A549 (cell line): Measurements from ENCODE around the gene ARSH. TPM values are rescaled to one million over a fixed set of nuclear protein-coding genes. Genes with fewer than 3 reads are reported as not detected.
"Not testable (repeated sequence)": the region's sequence is repeated elsewhere in the genome, so short reads cannot be mapped to it uniquely, and the experiment has no call there.

Experiments used
- ATAC-seq, 2 experiments: fragments of 200-7000 bp in 1 of 2; fragments of >200 bp in 1 of 2; cut with Nextera tagmentation in 1 of 2; cut with Tn5 transposase in 1 of 2; 3 replicates each; pipeline versions ENCODE4 v1.8.0 to v1.9.1; 2018 to 2020; ENCODE audit warnings: mild to moderate bottlenecking in 1 of 2, moderate library complexity in 1 of 2
- CTCF ChIA-PET: fragments of 300-600 bp; sonication (Branson Sonifier 250); formaldehyde crosslinking; extraction: SDS; loops from one replicate; lab custom pipeline; 2021; ENCODE audit warnings: antibody characterized with exemption, inconsistent platforms; lab: Yijun Ruan, JAX
- POLR2A ChIA-PET: fragments of 350-600 bp; formaldehyde crosslinking; extraction: SDS; loops from one replicate; lab custom pipeline; 2021; ENCODE audit warnings: antibody characterized with exemption, inconsistent platforms; lab: Yijun Ruan, JAX
- DNase-seq, 2 experiments: peaks; one replicate each; pipeline versions ENCODE4 v3.0.0 to v3.0.0-alpha.2; 2011 to 2016; ENCODE audit warnings: low read depth in 1 of 2, low spot score in 1 of 2
- FAIRE-seq: peaks from 2 replicates; lab custom pipeline; 2011; peaks lifted over from hg19 to GRCh38; lab: Jason Lieb, UNC
- H3K27ac ChIP-seq, 2 experiments: fragments of >200 bp; sonication (Bioruptor Twin); formaldehyde crosslinking; 3 replicates each; pipeline ENCODE4 v1.5.1; 2016 to 2017
- H3K4me1 ChIP-seq: fragments of >200 bp; sonication (Bioruptor Twin); formaldehyde crosslinking; 3 replicates; pipeline ENCODE4 v1.6.1; 2016
- H3K4me2 ChIP-seq: fragments of >200 bp; sonication (Bioruptor Twin); formaldehyde crosslinking; 3 replicates; pipeline ENCODE4 v1.6.1; 2016
- H3K4me3 ChIP-seq: fragments of >200 bp; sonication (Bioruptor Twin); formaldehyde crosslinking; 3 replicates; pipeline ENCODE4 v1.5.1; 2016
- H3K9me3 ChIP-seq: fragments of >200 bp; sonication (Bioruptor Twin); formaldehyde crosslinking; 3 replicates; pipeline ENCODE4 v1.6.1; 2016
- ESRRA ChIP-seq: fragments of 150-350 bp; IDR thresholded peaks from 2 replicates; pipeline ENCODE4 v1.6.1; 2014; ENCODE audit warnings: mild to moderate bottlenecking, low read length, borderline replicate concordance
- GATA3 ChIP-seq: IDR thresholded peaks from 2 replicates; pipeline ENCODE4 v1.6.1; 2012; ENCODE audit warnings: borderline replicate concordance
- HOXB5 ChIP-seq: fragments of 250-450 bp; sonication (Bioruptor Pico); IDR thresholded peaks from 2 replicates; pipeline ENCODE4 v1.5.0; 2020; ENCODE audit warnings: mild to moderate bottlenecking, moderate library complexity
- JUN ChIP-seq, 2 experiments: fragments of >200 bp; sonication (Bioruptor Twin); formaldehyde crosslinking; IDR thresholded peaks; 2 replicates in 1 of 2; 3 replicates in 1 of 2; pipeline ENCODE4 v1.6.1; 2016 to 2017
- NFE2L2 ChIP-seq: fragments of 150-350 bp; conservative IDR thresholded peaks from 2 replicates; pipeline ENCODE4 v1.6.1; 2014; ENCODE audit warnings: low read length
- NPAS2 ChIP-seq: fragments of 250-450 bp; sonication (Bioruptor Pico); IDR thresholded peaks from 2 replicates; pipeline ENCODE4 v1.8.0; 2022; ENCODE audit warnings: mild to moderate bottlenecking, moderate library complexity, borderline replicate concordance
- NR3C1 ChIP-seq: fragments of >200 bp; sonication (Bioruptor Twin); formaldehyde crosslinking; IDR thresholded peaks from 3 replicates; pipeline ENCODE4 v1.6.1; 2017
- PHF8 ChIP-seq: fragments of 200-600 bp; sonication (generic); IDR thresholded peaks from 2 replicates; pipeline ENCODE4 v1.6.1; 2016; ENCODE audit warnings: low read depth, mild to moderate bottlenecking, antibody characterized with exemption, moderate library complexity, borderline replicate concordance
- REST ChIP-seq: fragments of 200-600 bp; sonication (generic); IDR thresholded peaks from 2 replicates; pipeline ENCODE4 v1.6.1; 2016; ENCODE audit warnings: antibody characterized with exemption, mild to moderate bottlenecking, moderate library complexity
- TP53 ChIP-seq: fragments of 250-450 bp; sonication (Bioruptor Pico); IDR thresholded peaks from 2 replicates; pipeline ENCODE4 v1.5.0; 2021; ENCODE audit warnings: mild to moderate bottlenecking, moderate library complexity
- ZC3H11A ChIP-seq: fragments of 450-650 bp; IDR thresholded peaks from 2 replicates; pipeline ENCODE4 v1.6.1; 2014; ENCODE audit warnings: antibody characterized with exemption, mild to moderate bottlenecking
- WGBS: methylation state at CpG from one replicate; pipeline ENCODE4 v1.1.6; 2017; ENCODE audit errors: missing lambda C conversion rate; 5-methylcytosine and 5-hydroxymethylcytosine counted together
- polyA plus RNA-seq, 4 experiments: library from polyadenylated mRNA; depleted of rRNA in 3 of 4; stranded (reverse); fragments of >200 nt; fragmentation: RNase III in 1 of 4; extraction: RNeasy Plus Mini Kit Qiagen cat#74134 plus additional on column Dnase treatment in 1 of 4; gene quantifications; 2 replicates in 3 of 4; 3 replicates in 1 of 4; pipeline ENCODE4 v1.2.3, GENCODE V29; 2011 to 2017
- TF ChIP-seq, protein P1 (sequence below): IDR thresholded peaks from 2 replicates; pipeline ENCODE4 v1.6.1; 2012; ENCODE audit warnings: low read depth, borderline replicate concordance
- TF ChIP-seq, protein P2 (sequence below): IDR thresholded peaks from 2 replicates; pipeline ENCODE4 v1.6.1; 2012

ARSH gene
- polyA plus RNA-seq, 2 of the 4 experiments (the other 2 are of a cell fraction), result not detected

- CTCF ChIA-PET, result interaction anchor here (0.8 to 1.6 kb wide), 2 partner anchors 10 to 11 kb away, joined by 4 to 6 read pairs; no protein-coding TSS in a partner anchor
- no peak for DNase-seq
- ATAC-seq, result no peak
- Histone ChIP-seq H3K27ac (no peak overlapping the region), H3K9me3 (no peaks in the 10 kb centered on the region), H3K4me3 (no peak overlapping the region), H3K4me1 (no peaks in the 10 kb centered on the region), H3K4me2 (no peak overlapping the region)
- no peak for TF ChIP-seq NPAS2
- TF ChIP-seq ZC3H11A, result no peak
- TF ChIP-seq ESRRA, result no peak
- no peak for TF ChIP-seq NR3C1
- no peak for TF ChIP-seq HOXB5
- TF ChIP-seq TP53 (CRISPR knock-in tag), result no peak
- TF ChIP-seq PHF8, result no peak
- no peak for TF ChIP-seq NFE2L2
- TF ChIP-seq REST, result no peak
- no peak for TF ChIP-seq JUN (IDR thresholded peaks at IDR 0.05)
- TF ChIP-seq, protein P1, sequence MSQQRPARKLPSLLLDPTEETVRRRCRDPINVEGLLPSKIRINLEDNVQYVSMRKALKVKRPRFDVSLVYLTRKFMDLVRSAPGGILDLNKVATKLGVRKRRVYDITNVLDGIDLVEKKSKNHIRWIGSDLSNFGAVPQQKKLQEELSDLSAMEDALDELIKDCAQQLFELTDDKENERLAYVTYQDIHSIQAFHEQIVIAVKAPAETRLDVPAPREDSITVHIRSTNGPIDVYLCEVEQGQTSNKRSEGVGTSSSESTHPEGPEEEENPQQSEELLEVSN, result no peak
- TF ChIP-seq GATA3, result no peak
- WGBS, result 45% methylated on average over 6 of the region's 6 CpGs
- POLR2A ChIA-PET, result no interaction called here
- no peak for FAIRE-seq
Measured at GRCh38 chrX:3044671-3045070, 38.3 kb downstream of the ARSH start.

- ATAC-seq, result no peak
- TF ChIP-seq, protein P2, sequence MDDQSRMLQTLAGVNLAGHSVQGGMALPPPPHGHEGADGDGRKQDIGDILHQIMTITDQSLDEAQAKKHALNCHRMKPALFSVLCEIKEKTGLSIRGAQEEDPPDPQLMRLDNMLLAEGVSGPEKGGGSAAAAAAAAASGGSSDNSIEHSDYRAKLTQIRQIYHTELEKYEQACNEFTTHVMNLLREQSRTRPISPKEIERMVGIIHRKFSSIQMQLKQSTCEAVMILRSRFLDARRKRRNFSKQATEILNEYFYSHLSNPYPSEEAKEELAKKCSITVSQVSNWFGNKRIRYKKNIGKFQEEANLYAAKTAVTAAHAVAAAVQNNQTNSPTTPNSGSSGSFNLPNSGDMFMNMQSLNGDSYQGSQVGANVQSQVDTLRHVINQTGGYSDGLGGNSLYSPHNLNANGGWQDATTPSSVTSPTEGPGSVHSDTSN, result no peak
- TF ChIP-seq, all 56 proteins: peak for 0
- Histone ChIP-seq H3K4me3 (no peak overlapping the region), H3K4me2 (no peak overlapping the region), H3K27ac (no peak overlapping the region), H3K9me3 (no peaks in the 10 kb centered on the region), H3K4me1 (no peaks in the 10 kb centered on the region)
- POLR2A ChIA-PET, result no interaction called here
- no peak for DNase-seq
- FAIRE-seq, result no peak
- WGBS, result 73% methylated on average over 10 of the region's 10 CpGs
- CTCF ChIA-PET, result interaction anchor here (1.0 to 1.4 kb wide), 2 partner anchors 11 kb away, joined by 3 to 4 read pairs; no protein-coding TSS in a partner anchor
Measured at GRCh38 chrX:3046253-3047240, 40.2 kb downstream of the ARSH start.

DNA sequence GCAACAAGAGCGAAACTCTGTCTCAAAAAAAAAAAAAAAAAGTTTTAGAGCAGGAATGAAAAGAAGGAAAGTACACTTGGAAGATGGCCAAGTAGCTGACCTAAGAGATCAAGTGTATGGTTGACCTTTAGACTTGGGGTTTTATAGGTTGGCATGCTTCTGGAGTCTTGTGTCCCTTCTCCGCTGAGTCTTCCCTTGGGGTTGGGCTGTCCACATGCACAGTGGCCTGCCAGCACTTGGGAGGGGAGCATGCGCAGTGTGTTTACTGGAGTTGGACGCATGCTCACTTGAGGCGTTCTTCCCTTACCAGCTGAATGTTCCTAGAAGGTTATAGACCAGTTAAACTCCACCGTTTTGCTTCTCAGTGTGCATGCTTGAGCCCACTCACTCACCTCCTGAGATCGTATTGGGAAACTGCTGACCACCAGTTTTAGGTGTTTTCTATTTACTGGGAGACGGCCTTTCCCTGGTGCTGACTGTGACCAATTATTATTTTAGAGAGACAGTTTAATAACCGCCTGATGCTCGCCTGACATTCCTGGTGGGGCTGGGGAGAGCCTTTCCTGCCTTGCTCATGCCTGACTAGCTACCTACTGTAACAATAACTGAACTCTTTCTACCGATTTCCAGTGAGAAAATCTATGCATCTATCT is 44.3 kb downstream of the ARSH start:
- H3K4me3 ChIP-seq, CTCF ChIA-PET, POLR2A ChIA-PET, H3K4me1 ChIP-seq, ATAC-seq, DNase-seq, H3K9me3 ChIP-seq, FAIRE-seq, H3K27ac ChIP-seq, H3K4me2 ChIP-seq: not testable (repeated sequence)
- WGBS, result 58% methylated on average over 10 of the region's 11 CpGs
